B cell (primary cell): ENCODE results near the gene PLSCR4. TPM values are rescaled to one million over a fixed set of nuclear protein-coding genes. Genes with fewer than 3 reads are reported as not detected.

Experiments used
- ATAC-seq: fragments of 200-7000 bp; cut with Tn5 transposase; one replicate; pipeline ENCODE4 v1.10.0; 2021; ENCODE audit warnings: low read depth, mild to moderate bottlenecking, moderate number of reproducible peaks, moderate library complexity
- CTCF ChIA-PET: fragments of 350-600 bp; sonication (Branson Sonifier 250); formaldehyde crosslinking; loops from one replicate; lab custom pipeline; 2021; ENCODE audit warnings: antibody characterized with exemption, inconsistent platforms; lab: Charles Lee
- POLR2A ChIA-PET: fragments of 350-600 bp; sonication (Branson Sonifier 250); formaldehyde crosslinking; loops from one replicate; lab custom pipeline; 2021; ENCODE audit warnings: antibody characterized with exemption; lab: Charles Lee
- DNase-seq: peaks from one replicate; pipeline ENCODE4 v3.0.0; 2013
- H2AFZ ChIP-seq: 2 replicates; pipeline ENCODE4 v1.6.1; 2012; ENCODE audit warnings: mild to moderate bottlenecking, low read depth, low read length; ENCODE audit not compliant: insufficient read depth, poor library complexity, severe bottlenecking
- H3K27ac ChIP-seq, 2 donors: 1 replicate in 1 of 2; 2 replicates in 1 of 2; pipeline ENCODE4 v1.5.1; 2012 to 2013; ENCODE audit warnings: low read length in 2 of 2, mild to moderate bottlenecking in 2 of 2, moderate library complexity in 1 of 2
- H3K27me3 ChIP-seq, 4 experiments: fragments of 200-600 bp in 1 of 4; sonication (generic) in 1 of 4; replicated peaks in 1 of 4; 1 replicate in 2 of 4; 2 replicates in 2 of 4; pipeline versions ENCODE4 v1.6.1 to v1.7.0; 2013 to 2016; ENCODE audit warnings: low read length in 3 of 4, mild to moderate bottlenecking in 2 of 4, mixed read lengths in 1 of 4, moderate library complexity in 1 of 4; ENCODE audit not compliant: insufficient read depth in 4 of 4, control insufficient read depth in 3 of 4; ENCODE audit errors: control extremely low read depth in 1 of 4
- H3K36me3 ChIP-seq, 2 experiments: replicated peaks in 1 of 2; 1 replicate in 1 of 2; 2 replicates in 1 of 2; pipeline versions ENCODE4 v1.6.1 to v1.7.1; 2013; ENCODE audit warnings: low read length in 1 of 2; ENCODE audit not compliant: insufficient read depth in 2 of 2, control insufficient read depth in 1 of 2; ENCODE audit errors: control extremely low read depth in 1 of 2, extremely low read depth in 1 of 2
- H3K4me1 ChIP-seq, 2 donors: fragments of 200-600 bp in 1 of 2; sonication (generic) in 1 of 2; 1 replicate in 1 of 2; 2 replicates in 1 of 2; pipeline versions ENCODE4 v1.5.1 to v1.6.1; 2013 to 2017; ENCODE audit warnings: low read length in 2 of 2; ENCODE audit not compliant: control insufficient read depth in 2 of 2, insufficient read depth in 2 of 2
- H3K4me2 ChIP-seq: replicated peaks from 2 replicates; pipeline ENCODE3; 2012; ENCODE audit warnings: mild to moderate bottlenecking, low read depth, low read length; ENCODE audit not compliant: poor library complexity, severe bottlenecking
- H3K4me3 ChIP-seq, 5 experiments: fragments of 200-600 bp in 1 of 5; sonication (generic) in 1 of 5; 1 replicate in 3 of 5; 2 replicates in 2 of 5; pipeline versions ENCODE4 v1.5.1 to v1.7.0; 2011 to 2016; ENCODE audit warnings: low read length in 4 of 5, mild to moderate bottlenecking in 4 of 5, low read depth in 2 of 5, control low read depth in 1 of 5, moderate library complexity in 1 of 5; ENCODE audit not compliant: insufficient read depth in 1 of 5; ENCODE audit errors: control extremely low read depth in 1 of 5, extremely low read depth in 1 of 5
- H3K79me2 ChIP-seq: fragments of 200-600 bp; sonication (generic); one replicate; pipeline ENCODE4 v1.6.0; 2016; ENCODE audit warnings: low read length; ENCODE audit not compliant: control insufficient read depth, insufficient read depth
- H3K9ac ChIP-seq: fragments of 200-600 bp; sonication (generic); 2 replicates; pipeline ENCODE4 v1.6.1; 2017; ENCODE audit warnings: mild to moderate bottlenecking, low read length, moderate library complexity
- H3K9me3 ChIP-seq, 3 donors: one replicate each; pipeline versions ENCODE4 v1.6.1 to v1.7.1; 2013; ENCODE audit warnings: low read length in 2 of 3; ENCODE audit not compliant: control insufficient read depth in 2 of 3, insufficient read depth in 1 of 3; ENCODE audit errors: control extremely low read depth in 1 of 3
- H4K20me1 ChIP-seq: 2 replicates; pipeline ENCODE4 v1.6.0; 2012; ENCODE audit warnings: mild to moderate bottlenecking, low read length; ENCODE audit not compliant: insufficient read depth, control insufficient read depth, poor library complexity, severe bottlenecking
- H3K27ac Mint-ChIP-seq: one replicate; pipeline ENCODE4 v1.8.0; 2021; ENCODE audit warnings: mixed read lengths
- H3K27me3 Mint-ChIP-seq: one replicate; pipeline ENCODE4 v1.8.0; 2021; ENCODE audit warnings: mixed read lengths
- H3K4me1 Mint-ChIP-seq: one replicate; pipeline ENCODE4 v1.8.0; 2021; ENCODE audit warnings: mixed read lengths
- H3K4me3 Mint-ChIP-seq: one replicate; pipeline ENCODE4 v1.8.0; 2021; ENCODE audit warnings: mixed read lengths
- H3K9me3 Mint-ChIP-seq: one replicate; pipeline ENCODE4 v1.8.0; 2022; ENCODE audit warnings: mixed read lengths; ENCODE audit not compliant: insufficient read depth
- EZH2 ChIP-seq: IDR thresholded peaks from 2 replicates; pipeline ENCODE4 v1.6.1; 2012; ENCODE audit warnings: borderline replicate concordance, low read depth, mild to moderate bottlenecking, moderate library complexity, low read length; ENCODE audit not compliant: insufficient read depth, poor library complexity, severe bottlenecking
- WGBS: methylation state at CpG from one replicate; pipeline ENCODE4 v1.1.5; 2013; ENCODE audit warnings: missing lambda C conversion rate; ENCODE audit not compliant: insufficient coverage; 5-methylcytosine and 5-hydroxymethylcytosine counted together
- intact Hi-C: fragments of 100-400 bp; cut with micrococcal nuclease; formaldehyde crosslinking; loops from one replicate; pipeline ENCODE4 v1.10.0; 2022
- polyA plus RNA-seq: library from polyadenylated mRNA; depleted of rRNA; stranded (reverse); fragments of >200 nt; gene quantifications from 2 replicates; pipeline ENCODE4 v1.2.3, GENCODE V29; 2012
- total RNA-seq, 2 donors: library from RNA; stranded (reverse); fragments of 120-200 nt in 1 of 2; gene quantifications; 1 replicate in 1 of 2; 2 replicates in 1 of 2; pipeline versions ENCODE4 v1.2.3 to v1.2.4, GENCODE V29; 2013 to 2022
- TF ChIP-seq, protein P1 (sequence below): fragments of 200-600 bp; IDR thresholded peaks from one replicate; pipeline ENCODE4 v1.8.0; 2022; ENCODE audit warnings: antibody characterized with exemption, mild to moderate bottlenecking

Gene PLSCR4
- total and polyA plus RNA-seq, 2 donors (not counting 1 experiment from before 2014, with no cell fraction given): not detected

DNA sequence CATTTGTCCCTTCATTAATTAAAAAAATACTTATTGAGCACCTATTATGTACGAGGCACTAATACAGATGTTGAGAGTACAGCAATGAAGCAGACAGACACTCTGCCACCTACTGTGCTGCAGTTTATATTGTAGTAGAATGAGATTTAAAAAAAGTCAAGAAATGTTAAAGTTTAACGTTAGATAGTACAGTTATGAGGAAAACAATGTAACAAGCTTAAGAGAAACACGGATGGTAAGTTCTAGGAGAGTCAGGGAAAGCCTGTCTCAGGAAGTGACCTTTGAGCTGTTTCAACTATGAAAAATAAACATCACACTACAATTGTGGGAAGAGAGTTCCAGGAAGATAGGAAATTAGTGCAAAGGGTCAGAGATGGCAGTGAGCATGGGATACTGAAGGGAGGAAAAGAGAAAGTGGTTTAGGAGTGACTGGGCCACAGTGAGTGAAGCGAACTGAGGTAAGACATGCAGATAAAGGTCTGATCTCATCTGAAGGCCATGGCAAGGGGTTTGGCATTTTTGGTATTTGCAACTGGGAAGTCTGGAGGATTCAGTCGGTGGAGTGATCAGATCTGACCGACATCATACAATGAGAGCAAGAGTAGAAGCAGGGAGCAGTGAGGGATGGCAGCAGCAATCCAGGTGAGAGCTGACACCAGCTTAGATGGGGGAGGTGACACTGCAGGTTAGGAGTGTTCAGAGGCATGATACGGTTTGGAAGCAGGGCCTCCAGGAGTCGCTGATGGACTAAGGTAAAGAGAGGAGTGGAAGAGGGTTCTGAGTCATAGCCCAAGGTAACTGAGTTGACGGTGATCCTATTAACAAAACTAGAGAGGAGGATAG is 28.5 kb downstream of the PLSCR4 start:
- H3K4me1 ChIP-seq: no peaks in the 10 kb centered on the region
- POLR2A ChIA-PET: no interaction called here
- no peak overlapping the region for H3K27ac ChIP-seq
- no peaks in the 10 kb centered on the region for H4K20me1 ChIP-seq
- intact Hi-C loops: no loop called here
- no peaks in the 10 kb centered on the region for H3K9me3 ChIP-seq
- Mint-ChIP-seq H3K9me3 (no peaks in the 10 kb centered on the region), H3K4me1 (no peaks in the 10 kb centered on the region), H3K4me3 (no peak overlapping the region), H3K27me3 (peaks cover 5% of the 10 kb centered on the region), H3K27ac (no peak overlapping the region)
- no peaks in the 10 kb centered on the region for H3K36me3 ChIP-seq
- ATAC-seq (no peak), DNase-seq (no peak)
- H3K79me2 ChIP-seq: no peaks in the 10 kb centered on the region
- 88% methylated on average over 8 of the region's 9 CpGs for WGBS
- no peak overlapping the region for H2AFZ ChIP-seq
- CTCF ChIA-PET: interaction anchor here (4.0 kb wide), 1 partner anchor 355 kb away, joined by 48 read pairs; no protein-coding TSS in a partner anchor
- no peak overlapping the region for H3K4me3 ChIP-seq
- H3K9ac ChIP-seq: no peak overlapping the region
- TF ChIP-seq, protein P1, sequence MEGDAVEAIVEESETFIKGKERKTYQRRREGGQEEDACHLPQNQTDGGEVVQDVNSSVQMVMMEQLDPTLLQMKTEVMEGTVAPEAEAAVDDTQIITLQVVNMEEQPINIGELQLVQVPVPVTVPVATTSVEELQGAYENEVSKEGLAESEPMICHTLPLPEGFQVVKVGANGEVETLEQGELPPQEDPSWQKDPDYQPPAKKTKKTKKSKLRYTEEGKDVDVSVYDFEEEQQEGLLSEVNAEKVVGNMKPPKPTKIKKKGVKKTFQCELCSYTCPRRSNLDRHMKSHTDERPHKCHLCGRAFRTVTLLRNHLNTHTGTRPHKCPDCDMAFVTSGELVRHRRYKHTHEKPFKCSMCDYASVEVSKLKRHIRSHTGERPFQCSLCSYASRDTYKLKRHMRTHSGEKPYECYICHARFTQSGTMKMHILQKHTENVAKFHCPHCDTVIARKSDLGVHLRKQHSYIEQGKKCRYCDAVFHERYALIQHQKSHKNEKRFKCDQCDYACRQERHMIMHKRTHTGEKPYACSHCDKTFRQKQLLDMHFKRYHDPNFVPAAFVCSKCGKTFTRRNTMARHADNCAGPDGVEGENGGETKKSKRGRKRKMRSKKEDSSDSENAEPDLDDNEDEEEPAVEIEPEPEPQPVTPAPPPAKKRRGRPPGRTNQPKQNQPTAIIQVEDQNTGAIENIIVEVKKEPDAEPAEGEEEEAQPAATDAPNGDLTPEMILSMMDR: no peak
- no peak for TF ChIP-seq EZH2
- no peak overlapping the region for H3K4me2 ChIP-seq
- H3K27me3 ChIP-seq: no peaks in the 10 kb centered on the region

DNA sequence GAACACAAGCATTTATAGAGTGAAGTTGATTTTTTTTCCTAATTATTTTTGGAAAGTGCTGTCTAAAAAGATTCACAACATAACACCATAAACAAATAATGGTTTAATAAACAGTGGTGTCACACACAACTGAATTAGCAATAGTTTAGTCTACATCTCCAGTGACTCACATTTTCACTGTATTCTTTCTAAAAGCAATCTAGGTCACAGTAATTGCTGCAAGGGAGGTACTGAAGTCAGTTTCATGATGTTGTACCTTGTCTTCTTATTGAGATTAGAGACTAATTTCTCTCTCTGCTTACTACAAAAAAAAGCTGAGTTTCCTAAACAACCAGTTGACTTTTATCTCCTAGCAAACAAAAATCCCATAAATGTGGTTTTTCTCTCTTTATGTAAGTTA is 29.6 kb downstream of the PLSCR4 start:
- Histone ChIP-seq H3K9me3 (no peaks in the 10 kb centered on the region), H3K4me2 (no peak overlapping the region), H2AFZ (no peak overlapping the region), H3K4me1 (no peaks in the 10 kb centered on the region), H3K36me3 (no peaks in the 10 kb centered on the region), H3K79me2 (no peaks in the 10 kb centered on the region), H3K4me3 (no peak overlapping the region), H3K9ac (no peak overlapping the region), H3K27ac (no peak overlapping the region), H4K20me1 (no peaks in the 10 kb centered on the region), H3K27me3 (no peaks in the 10 kb centered on the region)
- peaks cover 6% of the 10 kb centered on the region for H3K27me3 Mint-ChIP-seq
- intact Hi-C loops: no loop called here
- no peaks in the 10 kb centered on the region for H3K4me1 Mint-ChIP-seq
- no peak for ATAC-seq
- CTCF ChIA-PET: interaction anchor here (1.0 to 4.0 kb wide), 3 partner anchors 13 to 356 kb away, joined by 3 to 48 read pairs (median 3); no protein-coding TSS in a partner anchor
- POLR2A ChIA-PET: no interaction called here
- TF ChIP-seq EZH2: no peak
- TF ChIP-seq, protein P1: no peak
- no peak overlapping the region for H3K4me3 Mint-ChIP-seq
- no peaks in the 10 kb centered on the region for H3K9me3 Mint-ChIP-seq
- DNase-seq: no peak
- no peak overlapping the region for H3K27ac Mint-ChIP-seq
